ENCODE results near the gene LNX1.
"Not testable (repeated sequence)": the region's sequence is repeated elsewhere in the genome, so short reads cannot be mapped to it uniquely, and the experiment has no call there.

LNX1 gene

GRCh38 chr4:53455766-53456165 is 135.5 kb downstream of the LNX1 start:
- no peak for DNase-seq

- no peak for DNase-seq
Observed at GRCh38 chr4:53453385-53453784, 137.9 kb downstream of the LNX1 start.

DNA sequence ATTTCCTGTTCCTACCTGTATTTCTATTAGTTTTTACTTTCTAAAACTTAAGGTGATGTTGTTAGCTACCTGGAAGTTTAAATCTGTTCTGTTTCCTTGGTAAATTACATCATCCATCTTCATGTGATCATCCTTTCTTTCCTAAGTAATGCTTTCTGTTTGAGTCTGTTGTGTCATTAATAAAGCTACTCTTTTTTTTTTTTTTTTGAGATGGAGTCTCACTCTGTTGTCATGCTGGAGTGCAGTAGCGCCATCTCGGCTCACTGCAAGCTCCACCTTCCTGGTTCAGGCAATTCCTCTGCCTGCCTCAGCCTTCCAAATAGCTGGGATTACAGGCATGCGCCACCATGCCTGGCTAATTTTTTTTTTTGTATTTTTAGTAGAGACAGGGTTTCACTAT is 140.5 kb downstream of the LNX1 start:
- no peak for DNase-seq

DNA sequence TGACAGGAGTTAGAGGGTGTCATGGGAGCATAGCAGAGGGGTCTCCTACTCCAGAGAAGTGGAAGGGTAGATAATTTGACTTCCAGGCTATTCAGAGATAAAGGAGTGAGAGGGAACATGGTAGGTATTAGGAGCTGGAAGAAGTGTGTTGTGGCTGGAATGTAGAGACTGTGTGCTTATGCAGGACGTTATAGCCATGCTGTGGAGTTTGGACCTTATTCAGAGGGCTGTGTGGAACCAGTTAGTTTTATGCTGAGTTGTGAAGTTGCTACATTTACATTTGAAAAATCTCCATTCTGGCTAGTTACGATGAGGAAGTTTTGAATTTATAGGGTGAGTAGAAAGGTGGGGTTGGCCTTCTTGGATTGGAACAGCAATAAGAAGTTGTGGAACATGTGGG is 146.3 kb downstream of the LNX1 start:
- no peak for DNase-seq

DNA sequence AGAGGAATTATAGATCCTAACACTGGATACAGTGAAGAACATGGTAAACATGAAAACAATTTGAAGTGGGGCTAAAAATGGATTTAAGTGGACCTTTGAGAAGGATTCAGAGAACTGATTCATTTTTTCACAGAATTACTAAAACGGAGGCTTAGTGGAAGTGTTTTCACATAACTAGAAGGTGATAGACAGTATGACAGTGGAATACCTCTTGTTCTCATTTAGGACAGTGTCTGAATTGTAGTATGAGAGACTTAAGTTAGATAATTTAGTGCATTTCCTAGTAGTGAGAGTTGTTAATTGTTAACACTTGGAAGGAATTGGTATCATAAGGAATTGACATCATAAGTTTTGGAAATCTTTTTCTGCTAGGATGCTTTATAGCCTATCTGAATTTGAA is 149.7 kb downstream of the LNX1 start:
- DNase-seq, result no peak

GRCh38 chr4:53436251-53436650 is 155.0 kb downstream of the LNX1 start:
- DNase-seq, result no peak

DNA sequence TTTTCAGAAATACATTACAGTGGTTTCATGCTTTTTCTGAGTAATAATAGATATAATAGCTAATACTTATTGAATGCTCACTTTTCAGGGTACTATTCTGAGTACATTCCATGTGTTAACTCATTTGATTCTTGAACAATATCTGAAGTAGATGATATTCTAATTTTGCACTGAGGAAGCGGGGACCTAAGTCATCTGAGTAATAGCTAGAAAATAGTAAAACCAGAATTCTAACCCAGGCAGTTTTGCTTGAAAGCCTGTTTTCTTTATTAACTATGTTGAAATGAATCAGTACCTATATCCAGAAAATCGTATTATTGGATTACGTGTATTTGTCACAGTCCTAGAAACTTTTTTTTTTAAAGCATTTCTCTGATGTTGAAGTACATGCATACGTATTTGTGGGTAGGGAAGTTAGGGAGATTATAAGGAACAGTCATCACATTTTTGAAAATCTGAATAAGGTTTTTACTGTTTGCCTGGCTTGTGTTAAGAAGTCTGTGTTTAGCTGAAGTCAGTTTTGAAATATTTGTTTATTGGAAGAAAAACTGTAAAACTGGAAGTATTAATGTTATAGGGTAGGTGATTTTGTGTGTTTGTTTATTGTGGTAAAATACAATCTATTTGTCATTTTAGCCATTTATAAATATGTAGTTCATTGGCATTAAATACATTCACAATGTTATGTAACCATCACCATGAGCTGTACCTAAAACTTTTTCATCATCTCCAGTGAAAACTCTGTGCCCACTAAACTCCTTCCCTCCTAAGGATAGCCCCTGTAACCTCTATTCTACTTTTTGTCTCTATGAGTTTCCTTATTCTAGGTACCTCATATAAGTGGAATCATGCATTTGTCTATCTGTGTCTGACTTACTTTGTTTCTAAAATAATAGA is 158.5 kb downstream of the LNX1 start:
- DNase-seq, result no peak

DNA sequence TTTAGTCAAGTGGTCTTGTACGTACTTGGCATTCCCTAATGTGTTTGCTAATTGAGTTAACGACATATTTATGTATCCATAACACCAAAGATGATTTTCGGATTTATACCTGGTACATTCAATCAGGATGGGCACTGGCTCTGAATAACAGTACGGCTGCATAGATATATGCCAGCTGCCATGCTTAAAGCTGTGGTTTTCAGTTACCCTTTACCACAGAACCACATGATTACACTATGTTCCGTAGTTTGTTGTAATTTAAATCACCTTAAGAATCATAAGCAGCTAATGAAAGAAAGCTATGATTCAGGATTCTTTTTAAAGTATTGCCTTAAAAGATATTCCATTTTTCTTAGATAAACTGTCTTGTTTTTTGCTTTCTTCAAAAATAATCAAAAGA is 160.2 kb downstream of the LNX1 start:
- DNase-seq, result no peak

DNA sequence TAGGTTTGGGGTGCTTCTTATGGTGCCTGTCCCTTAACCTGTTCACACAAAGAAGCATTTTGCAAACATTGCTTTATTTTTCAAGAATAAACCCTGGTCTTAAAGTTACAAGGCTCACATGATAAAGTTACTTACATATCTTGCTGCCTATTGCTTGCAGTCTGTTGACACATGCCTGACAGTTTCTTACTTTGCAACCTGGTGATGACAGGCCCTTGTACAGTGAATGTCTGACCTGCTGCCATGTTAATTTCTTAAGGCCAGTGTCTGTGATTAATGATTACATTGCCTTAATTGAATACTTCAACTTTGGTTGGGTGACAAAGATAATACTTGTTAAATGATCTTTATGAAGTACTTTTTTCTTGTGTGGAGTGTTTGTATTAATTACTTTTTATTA is 163.9 kb downstream of the LNX1 start:
- DNase-seq, result no peak

DNA sequence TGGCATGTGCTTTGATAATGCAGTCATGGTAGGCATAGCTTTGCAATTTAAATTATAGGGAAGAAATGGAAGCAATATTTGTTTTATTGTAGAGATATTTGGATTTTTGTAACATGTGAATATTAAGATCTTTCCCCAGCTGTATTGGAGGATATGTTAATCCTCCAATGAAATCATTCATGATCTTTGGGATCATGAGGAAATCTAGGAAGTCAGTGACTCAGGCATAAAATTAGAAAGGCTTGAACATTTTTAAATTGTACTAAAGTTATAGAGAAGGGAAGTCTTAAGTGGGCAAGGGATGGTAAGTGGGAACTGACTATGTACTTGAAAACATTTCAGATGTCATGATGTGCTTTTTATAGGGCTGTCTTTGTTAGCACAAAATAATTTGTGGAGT is 167.0 kb downstream of the LNX1 start:
- DNase-seq, result no peak

GRCh38 chr4:53422367-53422766 is 168.9 kb downstream of the LNX1 start:
- no peak for DNase-seq

DNA sequence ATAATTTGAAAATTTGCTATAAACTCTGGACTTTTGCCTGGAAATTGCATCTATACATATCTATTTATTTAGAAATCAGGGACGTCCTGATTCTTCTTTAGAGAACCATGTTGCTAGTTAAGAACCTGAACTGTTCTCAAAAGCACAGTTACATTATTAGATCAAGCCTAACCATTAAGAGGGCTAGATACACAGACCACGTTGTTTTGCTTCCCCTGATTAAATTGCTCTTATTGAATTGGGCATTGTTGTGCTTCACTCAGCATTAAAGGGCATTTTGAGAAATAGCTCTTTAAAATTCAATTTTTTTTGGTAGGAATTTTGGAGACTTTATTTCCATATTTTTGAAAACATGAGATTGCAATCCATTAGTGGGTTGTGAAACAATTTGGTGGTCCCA is 169.5 kb downstream of the LNX1 start:
- no peak for DNase-seq

GRCh38 chr4:53419208-53419607 is 172.1 kb downstream of the LNX1 start:
- DNase-seq, result no peak

- not testable (repeated sequence) for DNase-seq
Observed at GRCh38 chr4:53409479-53409878, 181.8 kb downstream of the LNX1 start.

Data from COR-L47 (cell line).